ENCODE data around the gene CHST4.
"Not testable (repeated sequence)": the region's sequence is repeated elsewhere in the genome, so short reads cannot be mapped to it uniquely, and the experiment has no call there.

CHST4 gene

DNA sequence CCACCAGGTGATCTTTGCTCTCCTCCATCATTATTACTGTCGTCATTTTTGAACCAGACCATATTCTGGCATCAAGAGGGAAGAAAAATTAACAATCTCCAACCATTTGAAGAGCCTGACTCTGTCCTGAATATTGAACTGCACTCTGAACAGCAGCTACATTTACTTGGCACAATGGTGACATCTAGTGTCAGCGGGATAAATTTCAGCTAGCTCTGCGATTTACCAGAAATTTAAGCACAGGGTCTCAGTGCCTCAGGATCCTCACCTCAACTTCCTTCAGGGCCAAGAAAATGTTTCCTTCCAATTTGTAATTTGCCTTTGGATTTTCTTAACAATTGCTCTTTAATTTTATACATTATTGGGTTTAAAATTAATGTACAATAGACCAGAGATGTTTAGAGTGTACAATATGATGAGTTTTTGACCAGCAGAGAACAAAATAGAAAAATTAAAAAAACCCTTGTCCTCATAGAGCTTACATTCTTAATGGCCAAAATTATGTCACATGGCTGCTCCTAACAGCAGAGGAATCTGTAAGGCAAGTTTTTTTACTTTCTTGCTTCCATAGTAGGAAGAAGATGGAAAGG is 26.4 kb upstream of the CHST4 start:
- H3K27me3 ChIP-seq (ENCODE audit: insufficient read depth, low read depth): no peaks in the 10 kb centered on the region
- H3K4me3 ChIP-seq (IDR thresholded peaks at IDR 0.05; ENCODE audit: insufficient read depth, low read depth, low read length): no peak overlapping the region
- H3K36me3 ChIP-seq (ENCODE audit: insufficient read depth): no peaks in the 10 kb centered on the region
- H2AFZ ChIP-seq (ENCODE audit: low read depth): no peak overlapping the region
- H4K20me1 ChIP-seq (ENCODE audit: insufficient read depth): no peaks in the 10 kb centered on the region
- no peak overlapping the region for H3K9ac ChIP-seq
- H3K79me2 ChIP-seq (ENCODE audit: insufficient read depth, low read depth): no peaks in the 10 kb centered on the region
- no peak overlapping the region for H3K4me2 ChIP-seq
- TF ChIP-seq, protein P1, sequence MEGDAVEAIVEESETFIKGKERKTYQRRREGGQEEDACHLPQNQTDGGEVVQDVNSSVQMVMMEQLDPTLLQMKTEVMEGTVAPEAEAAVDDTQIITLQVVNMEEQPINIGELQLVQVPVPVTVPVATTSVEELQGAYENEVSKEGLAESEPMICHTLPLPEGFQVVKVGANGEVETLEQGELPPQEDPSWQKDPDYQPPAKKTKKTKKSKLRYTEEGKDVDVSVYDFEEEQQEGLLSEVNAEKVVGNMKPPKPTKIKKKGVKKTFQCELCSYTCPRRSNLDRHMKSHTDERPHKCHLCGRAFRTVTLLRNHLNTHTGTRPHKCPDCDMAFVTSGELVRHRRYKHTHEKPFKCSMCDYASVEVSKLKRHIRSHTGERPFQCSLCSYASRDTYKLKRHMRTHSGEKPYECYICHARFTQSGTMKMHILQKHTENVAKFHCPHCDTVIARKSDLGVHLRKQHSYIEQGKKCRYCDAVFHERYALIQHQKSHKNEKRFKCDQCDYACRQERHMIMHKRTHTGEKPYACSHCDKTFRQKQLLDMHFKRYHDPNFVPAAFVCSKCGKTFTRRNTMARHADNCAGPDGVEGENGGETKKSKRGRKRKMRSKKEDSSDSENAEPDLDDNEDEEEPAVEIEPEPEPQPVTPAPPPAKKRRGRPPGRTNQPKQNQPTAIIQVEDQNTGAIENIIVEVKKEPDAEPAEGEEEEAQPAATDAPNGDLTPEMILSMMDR (conservative IDR thresholded peaks at IDR 0.05; ENCODE audit: low read depth, low read length): peak; percentile 74
- no peak overlapping the region for H3K27ac ChIP-seq
- no peaks in the 10 kb centered on the region for H3K4me1 ChIP-seq (ENCODE audit: low read depth, poor library complexity, severe bottlenecking)

DNA sequence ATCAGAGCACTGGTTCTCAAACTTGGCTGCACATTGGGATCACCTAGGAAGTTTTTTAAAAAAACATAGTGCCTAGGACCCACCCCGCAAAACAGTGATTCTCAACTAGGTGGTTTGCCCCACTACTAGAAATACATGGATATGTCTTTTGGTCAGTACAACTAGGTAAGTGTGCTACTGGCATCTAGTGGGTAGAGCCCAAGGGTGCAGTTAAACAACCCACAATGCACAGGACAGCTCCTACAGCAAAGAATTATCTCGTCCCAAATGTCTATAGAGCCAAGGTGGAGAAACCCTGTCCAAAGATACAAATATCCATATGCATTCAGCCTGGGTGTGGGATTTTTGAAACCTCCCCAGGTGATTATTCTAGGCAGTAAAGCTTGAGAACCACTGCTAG is 25.3 kb upstream of the CHST4 start:
- TF ChIP-seq, protein P1 (conservative IDR thresholded peaks at IDR 0.05; ENCODE audit: low read depth, low read length): no peak

DNA sequence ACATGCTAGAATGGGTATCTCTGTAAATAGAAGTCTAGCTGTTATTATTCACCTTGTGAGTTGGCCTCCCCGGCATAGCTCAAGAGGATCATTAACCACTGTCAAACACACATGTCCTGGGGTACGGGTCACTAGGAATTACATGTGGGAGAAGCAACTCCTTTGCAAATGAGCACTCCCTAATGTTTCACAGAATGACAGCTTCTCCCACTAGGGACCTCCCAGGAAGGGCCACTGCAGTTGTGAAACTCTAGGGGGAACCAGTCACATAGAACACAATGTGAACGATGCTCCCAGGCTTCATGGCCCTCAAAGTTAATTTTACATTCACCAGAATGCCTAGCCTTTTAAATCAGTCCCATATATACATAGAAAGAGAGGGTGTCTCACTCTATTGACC is 24.7 kb upstream of the CHST4 start:
- Histone ChIP-seq H3K4me1 (ENCODE audit: low read depth, poor library complexity, severe bottlenecking) (no peaks in the 10 kb centered on the region), H3K27me3 (ENCODE audit: insufficient read depth, low read depth) (no peaks in the 10 kb centered on the region), H3K36me3 (ENCODE audit: insufficient read depth) (no peaks in the 10 kb centered on the region), H4K20me1 (ENCODE audit: insufficient read depth) (no peaks in the 10 kb centered on the region), H3K79me2 (ENCODE audit: insufficient read depth, low read depth) (no peaks in the 10 kb centered on the region), H3K4me3 (IDR thresholded peaks at IDR 0.05; ENCODE audit: insufficient read depth, low read depth, low read length) (no peak overlapping the region), H3K4me2 (no peak overlapping the region), H2AFZ (ENCODE audit: low read depth) (no peak overlapping the region), H3K27ac (no peak overlapping the region), H3K9ac (no peak overlapping the region)
- TF ChIP-seq, protein P1 (conservative IDR thresholded peaks at IDR 0.05; ENCODE audit: low read depth, low read length): no peak

More for the DNA sequence above, 25.3 kb upstream of the CHST4 start:
- Histone ChIP-seq H3K4me3 (IDR thresholded peaks at IDR 0.05; ENCODE audit: insufficient read depth, low read depth, low read length) (no peak overlapping the region), H3K9ac (no peak overlapping the region), H3K4me2 (no peak overlapping the region), H3K4me1 (ENCODE audit: low read depth, poor library complexity, severe bottlenecking) (no peaks in the 10 kb centered on the region), H3K79me2 (ENCODE audit: insufficient read depth, low read depth) (no peaks in the 10 kb centered on the region), H2AFZ (ENCODE audit: low read depth) (no peak overlapping the region), H3K36me3 (ENCODE audit: insufficient read depth) (no peaks in the 10 kb centered on the region), H3K27me3 (ENCODE audit: insufficient read depth, low read depth) (no peaks in the 10 kb centered on the region), H3K27ac (no peak overlapping the region), H4K20me1 (ENCODE audit: insufficient read depth) (no peaks in the 10 kb centered on the region)

DNA sequence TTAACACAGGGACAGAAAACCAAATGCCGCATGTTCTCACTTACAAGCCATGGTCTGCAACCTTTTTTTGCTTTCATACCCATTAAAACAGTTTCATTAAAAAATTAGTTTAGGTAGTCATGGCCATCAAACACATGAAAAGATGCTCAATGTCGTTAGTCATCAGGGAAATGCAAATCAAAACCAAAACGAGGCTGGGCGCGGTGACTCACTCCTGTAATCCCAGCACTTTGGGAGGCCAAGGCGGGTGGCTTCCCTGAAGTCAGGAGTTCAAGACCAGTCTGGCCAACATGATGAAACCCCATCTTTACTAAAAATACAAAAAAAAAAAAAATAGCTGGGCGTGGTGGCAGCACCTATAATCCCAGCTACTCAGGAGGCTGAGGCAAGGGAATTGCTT is 22.2 kb upstream of the CHST4 start:
- not testable (repeated sequence) for H3K4me1 ChIP-seq (ENCODE audit: low read depth, poor library complexity, severe bottlenecking); H3K36me3 ChIP-seq (ENCODE audit: insufficient read depth); H4K20me1 ChIP-seq (ENCODE audit: insufficient read depth); H3K4me2 ChIP-seq; H3K9ac ChIP-seq; H3K79me2 ChIP-seq (ENCODE audit: insufficient read depth, low read depth); H3K27me3 ChIP-seq (ENCODE audit: insufficient read depth, low read depth); H2AFZ ChIP-seq (ENCODE audit: low read depth); H3K4me3 ChIP-seq (IDR thresholded peaks at IDR 0.05; ENCODE audit: insufficient read depth, low read depth, low read length); H3K27ac ChIP-seq

DNA sequence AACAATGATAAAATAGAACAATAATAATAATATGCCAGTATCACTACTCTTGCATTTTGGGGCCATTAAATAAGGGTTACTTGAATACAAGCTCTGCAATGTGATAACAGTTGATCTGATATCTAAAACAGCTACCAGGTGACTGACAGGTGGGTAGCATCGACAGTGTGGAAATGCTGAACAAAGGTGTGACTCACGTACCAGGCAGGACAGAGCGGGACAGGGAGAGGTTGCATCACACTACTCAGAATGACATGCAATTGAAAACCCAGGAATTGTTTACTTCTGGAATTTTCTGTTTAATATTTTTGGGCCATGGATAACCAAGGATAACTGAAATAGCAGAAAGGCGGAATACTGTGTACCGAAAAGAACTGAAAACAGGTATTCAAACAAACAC is 21.3 kb upstream of the CHST4 start:
- H3K27me3 ChIP-seq (ENCODE audit: insufficient read depth, low read depth): no peaks in the 10 kb centered on the region
- H3K79me2 ChIP-seq (ENCODE audit: insufficient read depth, low read depth): no peaks in the 10 kb centered on the region
- no peaks in the 10 kb centered on the region for H3K36me3 ChIP-seq (ENCODE audit: insufficient read depth)
- H3K4me1 ChIP-seq (ENCODE audit: low read depth, poor library complexity, severe bottlenecking): no peaks in the 10 kb centered on the region
- no peak overlapping the region for H3K4me3 ChIP-seq (IDR thresholded peaks at IDR 0.05; ENCODE audit: insufficient read depth, low read depth, low read length)
- no peak overlapping the region for H3K27ac ChIP-seq
- no peak overlapping the region for H3K9ac ChIP-seq
- H3K4me2 ChIP-seq: no peak overlapping the region
- no peak overlapping the region for H2AFZ ChIP-seq (ENCODE audit: low read depth)
- no peaks in the 10 kb centered on the region for H4K20me1 ChIP-seq (ENCODE audit: insufficient read depth)
- TF ChIP-seq, protein P1 (conservative IDR thresholded peaks at IDR 0.05; ENCODE audit: low read depth, low read length): no peak
